T-cell (primary cell): ENCODE results near the gene CLCNKB. TPM values are rescaled to one million over a fixed set of nuclear protein-coding genes. Genes with fewer than 3 reads are reported as not detected.

Experiments
- total RNA-seq, 35 experiments: library from RNA in 6 of 35; stranded (reverse) in 6 of 35; fragments of 120-200 nt in 1 of 35; gene quantifications; one replicate each; pipeline versions ENCODE4 v1.2.1 to v1.2.4 and lab custom pipeline; 2013 to 2026

Gene CLCNKB
- total RNA-seq, 5 donors from 2014 or later (not counting 1 experiment from before 2014, with no cell fraction given): not detected

Other genes starting within 250 kb of the CLCNKB start
- 1 to 10 TPM in 3 of 5 donors, under 1 TPM in 2; 0.68 to 1.3 (median 1.1) TPM for gene UQCRHL, start 236.1 kb upstream of the CLCNKB start, total RNA-seq
- 10 to 100 TPM; 69.9 to 81.1 (median 72.1) TPM for gene SPEN, start 196.1 kb upstream of the CLCNKB start, total RNA-seq
- gene ZBTB17, start 67.7 kb upstream of the CLCNKB start, total RNA-seq: 10 to 100 TPM; 66.6 to 82.6 (median 78.3) TPM
- not detected for gene SRARP, start 39.5 kb upstream of the CLCNKB start, total RNA-seq
- gene HSPB7, start 25.7 kb upstream of the CLCNKB start, total RNA-seq: under 1 TPM in 1 of 5 donors, not detected in 4; 0.19 TPM
- not detected for gene CLCNKA, start 21.7 kb upstream of the CLCNKB start, total RNA-seq
- under 1 TPM in 1 of 5 donors, not detected in 4; 0.30 TPM for gene FAM131C, start 29.9 kb downstream of the CLCNKB start, total RNA-seq
- under 1 TPM in 4 of 5 donors, not detected in 1; 0.19 to 0.66 (median 0.41) TPM for gene EPHA2, start 112.3 kb downstream of the CLCNKB start, total RNA-seq
- 10 to 100 TPM in 3 of 5 donors, 1 to 10 TPM in 2; 7.0 to 17.6 (median 12.3) TPM for gene ARHGEF19, start 168.9 kb downstream of the CLCNKB start, total RNA-seq
- gene CPLANE2, start 193.4 kb downstream of the CLCNKB start, total RNA-seq: 10 to 100 TPM in 3 of 5 donors, 1 to 10 TPM in 2; 6.6 to 13.2 (median 11.3) TPM